ENCODE results near the gene EHBP1L1.

Gene EHBP1L1

GRCh38 chr11:65581928-65582327, 6.1 kb downstream of the EHBP1L1 start:
- in situ Hi-C loops (cut with MboI; ENCODE audit: low sequenced_read_pairs, unreplicated experiment): no loop called here
- no peak for TF ChIP-seq CTCF (IDR thresholded peaks at IDR 0.05; ENCODE audit: borderline replicate concordance, control extremely low read depth, extremely low read depth, insufficient read depth, missing control alignments)
- DNase-seq (ENCODE audit: low spot score): no peak

- no peak for DNase-seq (ENCODE audit: low spot score)
- no peak for TF ChIP-seq CTCF (IDR thresholded peaks at IDR 0.05; ENCODE audit: borderline replicate concordance, control extremely low read depth, extremely low read depth, insufficient read depth, missing control alignments)
- in situ Hi-C loops (cut with MboI; ENCODE audit: low sequenced_read_pairs, unreplicated experiment): no loop called here
These were observed 7.7 kb downstream of the EHBP1L1 start for GRCh38 chr11:65583589-65583988.

DNA sequence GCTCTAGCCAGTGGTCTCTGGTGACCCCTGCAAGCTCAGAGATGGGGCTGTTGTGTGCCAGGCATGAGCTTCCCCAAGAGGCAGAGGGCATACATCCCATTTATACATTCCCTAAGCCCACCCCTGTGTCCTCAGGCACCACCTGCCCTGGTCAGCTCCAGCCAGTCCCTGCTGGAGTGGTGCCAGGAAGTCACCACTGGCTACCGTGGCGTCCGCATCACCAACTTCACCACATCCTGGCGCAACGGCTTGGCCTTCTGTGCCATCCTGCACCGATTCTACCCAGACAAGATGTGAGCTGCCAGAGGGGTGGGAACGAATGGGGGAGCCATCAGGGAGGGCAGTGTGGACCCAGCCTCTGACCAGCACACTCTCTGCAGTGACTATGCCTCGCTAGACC, 8.3 kb downstream of the EHBP1L1 start:
- DNase-seq (ENCODE audit: low spot score): no peak
- no peak for TF ChIP-seq CTCF (IDR thresholded peaks at IDR 0.05; ENCODE audit: borderline replicate concordance, control extremely low read depth, extremely low read depth, insufficient read depth, missing control alignments)
- in situ Hi-C loops (cut with MboI; ENCODE audit: low sequenced_read_pairs, unreplicated experiment): no loop called here

DNA sequence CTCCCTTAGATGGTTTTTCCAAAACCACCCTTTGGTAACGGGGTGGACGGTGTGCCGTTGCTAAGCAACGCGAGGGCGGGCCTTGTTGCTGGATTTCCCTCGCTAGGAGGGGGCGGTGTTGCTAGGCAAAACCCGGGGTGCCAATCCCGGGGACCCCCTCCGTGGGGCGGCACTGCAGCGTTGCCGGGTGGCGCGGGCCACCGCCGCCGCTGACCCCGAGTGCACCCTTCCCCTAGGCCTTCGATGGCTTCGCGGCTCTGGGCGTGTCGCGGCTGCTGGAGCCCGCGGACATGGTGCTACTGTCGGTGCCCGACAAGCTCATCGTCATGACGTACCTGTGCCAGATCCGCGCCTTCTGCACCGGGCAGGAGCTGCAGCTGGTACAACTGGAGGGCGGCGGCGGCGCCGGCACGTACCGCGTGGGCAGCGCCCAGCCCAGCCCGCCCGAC, 8.9 kb downstream of the EHBP1L1 start:
- DNase-seq (ENCODE audit: low spot score): no peak
- in situ Hi-C loops (cut with MboI; ENCODE audit: low sequenced_read_pairs, unreplicated experiment): no loop called here
- no peak for TF ChIP-seq CTCF (IDR thresholded peaks at IDR 0.05; ENCODE audit: borderline replicate concordance, control extremely low read depth, extremely low read depth, insufficient read depth, missing control alignments)

DNA sequence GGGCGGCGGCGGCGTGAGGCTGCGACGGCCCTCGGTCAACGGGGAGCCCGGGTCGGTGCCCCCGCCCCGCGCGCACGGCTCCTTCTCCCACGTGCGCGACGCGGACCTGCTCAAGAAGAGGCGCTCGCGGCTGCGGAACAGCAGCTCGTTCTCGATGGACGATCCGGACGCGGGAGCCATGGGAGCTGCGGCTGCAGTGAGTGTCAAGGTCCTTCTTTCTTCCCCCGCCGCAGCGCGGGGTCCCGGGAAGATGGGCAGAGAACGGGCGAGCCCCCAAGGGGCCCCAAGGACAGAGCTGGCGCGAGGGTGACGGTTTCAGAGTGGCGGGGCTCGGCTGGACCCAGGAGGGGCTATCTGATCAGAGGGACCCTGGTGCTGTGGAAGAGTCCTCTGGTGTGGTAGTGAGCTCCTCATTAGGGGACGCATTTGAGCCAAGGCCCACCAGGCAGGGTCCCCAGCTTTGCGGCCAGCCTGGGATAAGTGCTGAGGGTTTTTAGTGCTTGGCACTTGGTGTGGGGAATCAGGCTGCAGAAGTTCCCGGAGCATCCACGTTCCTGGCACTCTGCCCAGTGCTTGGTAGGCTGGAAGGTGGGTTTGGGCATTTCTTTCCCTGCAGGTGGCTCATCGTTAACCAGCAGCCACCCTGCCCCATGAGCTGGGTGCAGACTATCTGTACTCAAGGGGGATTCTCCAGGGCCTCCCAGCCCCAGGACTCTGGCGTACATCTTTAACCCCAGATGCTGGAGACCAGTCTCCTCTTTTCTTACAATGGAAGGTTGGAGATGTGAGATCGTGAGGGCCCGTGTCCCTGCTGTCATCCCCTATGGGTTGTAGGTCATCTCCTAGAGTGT, 9.8 kb downstream of the EHBP1L1 start:
- DNase-seq (ENCODE audit: low spot score): no peak
- in situ Hi-C loops (cut with MboI; ENCODE audit: low sequenced_read_pairs, unreplicated experiment): no loop called here
- TF ChIP-seq CTCF (IDR thresholded peaks at IDR 0.05; ENCODE audit: borderline replicate concordance, control extremely low read depth, extremely low read depth, insufficient read depth, missing control alignments): no peak

DNA sequence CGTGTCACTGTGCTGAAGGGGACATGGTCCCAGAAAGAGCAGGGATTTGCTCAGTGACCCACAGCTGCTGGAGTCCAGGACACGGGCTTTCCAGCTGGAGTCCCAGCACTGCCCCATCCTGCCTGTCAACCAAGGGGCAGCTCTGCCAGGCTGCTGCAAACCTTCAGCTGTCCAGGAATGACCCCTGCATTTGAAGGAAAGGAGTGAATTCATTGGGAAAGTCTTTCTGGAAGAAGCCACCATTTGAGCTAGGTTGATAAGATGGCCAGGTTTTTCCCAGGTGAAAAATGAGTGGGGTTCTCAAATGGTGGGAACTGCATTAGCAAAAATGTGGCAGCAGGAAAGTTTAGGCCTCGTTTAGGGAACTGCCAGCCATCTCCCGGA, 10.4 kb downstream of the EHBP1L1 start:
- DNase-seq (ENCODE audit: low spot score): no peak
- TF ChIP-seq CTCF (IDR thresholded peaks at IDR 0.05; ENCODE audit: borderline replicate concordance, control extremely low read depth, extremely low read depth, insufficient read depth, missing control alignments): no peak
- in situ Hi-C loops (cut with MboI; ENCODE audit: low sequenced_read_pairs, unreplicated experiment): no loop called here
